A673 (cell line): ENCODE data around the gene SHANK1.

ENCODE experiments used
- CTCF ChIP-seq: fragments of 300-800, 200-600 bp; sonication (generic); conservative IDR thresholded peaks from 2 replicates; pipeline ENCODE4 v1.5.1; 2017; ENCODE audit warnings: low read depth, mild to moderate bottlenecking, antibody characterized with exemption, low read length, moderate library complexity, mixed read lengths
- EZH2 ChIP-seq: fragments of 200-600 bp; sonication (generic); IDR thresholded peaks from 2 replicates; pipeline ENCODE4 v1.6.1; 2017; ENCODE audit warnings: borderline replicate concordance, low read depth, mild to moderate bottlenecking, mixed read lengths, antibody characterized with exemption, low read length; ENCODE audit not compliant: poor library complexity, severe bottlenecking

GRCh38 chr19:50728084-50728737 is 8.6 kb upstream of the SHANK1 start:
- TF ChIP-seq CTCF (no peak), EZH2 (no peak)
